ENCODE measurements around the gene ATP1A4.
"Not testable (repeated sequence)": the region's sequence is repeated elsewhere in the genome, so short reads cannot be mapped to it uniquely, and the experiment has no call there.

Gene ATP1A4
- 0 to 0.09 (median 0) reads per million in 3 donors for total RNA-seq

GRCh38 chr1:160151303-160151702, at the start of gene ATP1A4:
TSS of gene ATP1A4 (plus strand) at chr1:160151603. CDS start at chr1:160152041, 438 bp downstream.
- H3K4me3 ChIP-seq (ENCODE audit: insufficient read depth, low read depth, low read length, poor library complexity, severe bottlenecking), result no peak within 1 kb of the TSS
- H3K36me3 ChIP-seq (ENCODE audit: control insufficient read depth, insufficient read depth, low read length), result no peaks in the 10 kb centered on the region
- no peaks in the 10 kb centered on the region for H3K4me1 ChIP-seq (ENCODE audit: control insufficient read depth, insufficient read depth, low read length, poor library complexity, severe bottlenecking)
- H3K9me3 ChIP-seq (ENCODE audit: control insufficient read depth, low read length), result no peaks in the 10 kb centered on the region
- H3K27me3 ChIP-seq (replicated peaks; ENCODE audit: control insufficient read depth, insufficient read depth, low read length, poor library complexity, severe bottlenecking), result no peaks in the 10 kb centered on the region
- DNase-seq, result no peak
- no peak within 1 kb of the TSS for H3K27ac ChIP-seq (ENCODE audit: insufficient read depth, low read length, poor library complexity, severe bottlenecking)

GRCh38 chr1:160101717-160102522, 49.5 kb upstream of the ATP1A4 start:
- Histone ChIP-seq H3K4me3 (ENCODE audit: insufficient read depth, low read depth, low read length, poor library complexity, severe bottlenecking) (no peak overlapping the region), H3K4me1 (ENCODE audit: control insufficient read depth, insufficient read depth, low read length, poor library complexity, severe bottlenecking) (peaks cover 25% of the 10 kb centered on the region), H3K9me3 (ENCODE audit: control insufficient read depth, low read length) (no peaks in the 10 kb centered on the region), H3K36me3 (ENCODE audit: control insufficient read depth, insufficient read depth, low read length) (no peaks in the 10 kb centered on the region), H3K27me3 (replicated peaks; ENCODE audit: control insufficient read depth, insufficient read depth, low read length, poor library complexity, severe bottlenecking) (no peaks in the 10 kb centered on the region), H3K27ac (ENCODE audit: insufficient read depth, low read length, poor library complexity, severe bottlenecking) (no peak overlapping the region)
- DNase-seq, result no peak

- no peaks in the 10 kb centered on the region for H3K9me3 ChIP-seq (ENCODE audit: control insufficient read depth, low read length)
- no peak overlapping the region for H3K27ac ChIP-seq (ENCODE audit: insufficient read depth, low read length, poor library complexity, severe bottlenecking)
- H3K4me1 ChIP-seq (ENCODE audit: control insufficient read depth, insufficient read depth, low read length, poor library complexity, severe bottlenecking), result peaks cover 16% of the 10 kb centered on the region
- no peak overlapping the region for H3K4me3 ChIP-seq (ENCODE audit: insufficient read depth, low read depth, low read length, poor library complexity, severe bottlenecking)
- H3K27me3 ChIP-seq (replicated peaks; ENCODE audit: control insufficient read depth, insufficient read depth, low read length, poor library complexity, severe bottlenecking), result no peaks in the 10 kb centered on the region
- no peak for DNase-seq
- no peaks in the 10 kb centered on the region for H3K36me3 ChIP-seq (ENCODE audit: control insufficient read depth, insufficient read depth, low read length)
Measured at GRCh38 chr1:160103658-160104408, 47.6 kb upstream of the ATP1A4 start.

- H3K4me1 ChIP-seq (ENCODE audit: control insufficient read depth, insufficient read depth, low read length, poor library complexity, severe bottlenecking), result peaks cover 11% of the 10 kb centered on the region
- no peak overlapping the region for H3K4me3 ChIP-seq (ENCODE audit: insufficient read depth, low read depth, low read length, poor library complexity, severe bottlenecking)
- no peaks in the 10 kb centered on the region for H3K27me3 ChIP-seq (replicated peaks; ENCODE audit: control insufficient read depth, insufficient read depth, low read length, poor library complexity, severe bottlenecking)
- H3K27ac ChIP-seq (ENCODE audit: insufficient read depth, low read length, poor library complexity, severe bottlenecking), result no peak overlapping the region
- H3K36me3 ChIP-seq (ENCODE audit: control insufficient read depth, insufficient read depth, low read length), result no peaks in the 10 kb centered on the region
- no peak for DNase-seq
- no peaks in the 10 kb centered on the region for H3K9me3 ChIP-seq (ENCODE audit: control insufficient read depth, low read length)
Measured at GRCh38 chr1:160104486-160104885, 46.9 kb upstream of the ATP1A4 start.

GRCh38 chr1:160105155-160105554, 46.2 kb upstream of the ATP1A4 start:
- Histone ChIP-seq H3K4me3 (ENCODE audit: insufficient read depth, low read depth, low read length, poor library complexity, severe bottlenecking) (no peak overlapping the region), H3K27me3 (replicated peaks; ENCODE audit: control insufficient read depth, insufficient read depth, low read length, poor library complexity, severe bottlenecking) (no peaks in the 10 kb centered on the region)

GRCh38 chr1:160107512-160107911, 43.9 kb upstream of the ATP1A4 start:
- no peaks in the 10 kb centered on the region for H3K4me1 ChIP-seq (ENCODE audit: control insufficient read depth, insufficient read depth, low read length, poor library complexity, severe bottlenecking)
- no peaks in the 10 kb centered on the region for H3K36me3 ChIP-seq (ENCODE audit: control insufficient read depth, insufficient read depth, low read length)
- no peaks in the 10 kb centered on the region for H3K27me3 ChIP-seq (replicated peaks; ENCODE audit: control insufficient read depth, insufficient read depth, low read length, poor library complexity, severe bottlenecking)
- DNase-seq, result no peak
- no peak overlapping the region for H3K27ac ChIP-seq (ENCODE audit: insufficient read depth, low read length, poor library complexity, severe bottlenecking)
- no peaks in the 10 kb centered on the region for H3K9me3 ChIP-seq (ENCODE audit: control insufficient read depth, low read length)
- no peak overlapping the region for H3K4me3 ChIP-seq (ENCODE audit: insufficient read depth, low read depth, low read length, poor library complexity, severe bottlenecking)

More at GRCh38 chr1:160105155-160105554, 46.2 kb upstream of the ATP1A4 start:
- Histone ChIP-seq H3K27ac (ENCODE audit: insufficient read depth, low read length, poor library complexity, severe bottlenecking) (no peak overlapping the region), H3K36me3 (ENCODE audit: control insufficient read depth, insufficient read depth, low read length) (no peaks in the 10 kb centered on the region), H3K4me1 (ENCODE audit: control insufficient read depth, insufficient read depth, low read length, poor library complexity, severe bottlenecking) (peaks cover 7% of the 10 kb centered on the region), H3K9me3 (ENCODE audit: control insufficient read depth, low read length) (no peaks in the 10 kb centered on the region)
- DNase-seq, result no peak

GRCh38 chr1:160108888-160109662, 42.3 kb upstream of the ATP1A4 start:
- Histone ChIP-seq H3K9me3 (ENCODE audit: control insufficient read depth, low read length) (no peaks in the 10 kb centered on the region), H3K27me3 (replicated peaks; ENCODE audit: control insufficient read depth, insufficient read depth, low read length, poor library complexity, severe bottlenecking) (no peaks in the 10 kb centered on the region), H3K27ac (ENCODE audit: insufficient read depth, low read length, poor library complexity, severe bottlenecking) (no peak overlapping the region), H3K36me3 (ENCODE audit: control insufficient read depth, insufficient read depth, low read length) (no peaks in the 10 kb centered on the region), H3K4me3 (ENCODE audit: insufficient read depth, low read depth, low read length, poor library complexity, severe bottlenecking) (no peak overlapping the region), H3K4me1 (ENCODE audit: control insufficient read depth, insufficient read depth, low read length, poor library complexity, severe bottlenecking) (no peaks in the 10 kb centered on the region)
- no peak for DNase-seq

GRCh38 chr1:160109686-160110085, 41.7 kb upstream of the ATP1A4 start:
- Histone ChIP-seq H3K36me3 (ENCODE audit: control insufficient read depth, insufficient read depth, low read length) (no peaks in the 10 kb centered on the region), H3K27me3 (replicated peaks; ENCODE audit: control insufficient read depth, insufficient read depth, low read length, poor library complexity, severe bottlenecking) (no peaks in the 10 kb centered on the region), H3K4me1 (ENCODE audit: control insufficient read depth, insufficient read depth, low read length, poor library complexity, severe bottlenecking) (no peaks in the 10 kb centered on the region), H3K27ac (ENCODE audit: insufficient read depth, low read length, poor library complexity, severe bottlenecking) (no peak overlapping the region), H3K9me3 (ENCODE audit: control insufficient read depth, low read length) (no peaks in the 10 kb centered on the region), H3K4me3 (ENCODE audit: insufficient read depth, low read depth, low read length, poor library complexity, severe bottlenecking) (no peak overlapping the region)
- no peak for DNase-seq

- not testable (repeated sequence) for H3K4me1 ChIP-seq (ENCODE audit: control insufficient read depth, insufficient read depth, low read length, poor library complexity, severe bottlenecking); H3K27ac ChIP-seq (ENCODE audit: insufficient read depth, low read length, poor library complexity, severe bottlenecking); DNase-seq; H3K36me3 ChIP-seq (ENCODE audit: control insufficient read depth, insufficient read depth, low read length); H3K9me3 ChIP-seq (ENCODE audit: control insufficient read depth, low read length); H3K27me3 ChIP-seq (replicated peaks; ENCODE audit: control insufficient read depth, insufficient read depth, low read length, poor library complexity, severe bottlenecking); H3K4me3 ChIP-seq (ENCODE audit: insufficient read depth, low read depth, low read length, poor library complexity, severe bottlenecking)
Measured at GRCh38 chr1:160111462-160111861, 39.9 kb upstream of the ATP1A4 start.

All from effector memory CD4-positive, alpha-beta T cell (primary cell).